OCI-LY7 (cell line): ENCODE measurements around the gene ANKMY1. TPM values are rescaled to one million over a fixed set of nuclear protein-coding genes. Genes with fewer than 3 reads are reported as not detected.

Experiments used
- BruUV-seq: library from RNA; stranded (reverse); fragments of 400-500 nt; replicated peaks from 2 replicates; lab custom pipeline; 2021; lab: Mats Ljungman, UMichigan
- CTCF ChIA-PET: fragments of 300-600 bp; sonication (Branson Sonifier 250); formaldehyde crosslinking; loops from one replicate; lab custom pipeline; 2022; ENCODE audit warnings: antibody characterized with exemption; ENCODE audit not compliant: unreplicated experiment; lab: Charles Lee
- POLR2A ChIA-PET: fragments of 300-600 bp; sonication (Branson Sonifier 250); formaldehyde crosslinking; loops from one replicate; lab custom pipeline; 2022; ENCODE audit warnings: antibody characterized with exemption; lab: Charles Lee
- DNase-seq: peaks from one replicate; pipeline ENCODE4 v3.0.0-alpha.2; 2015; ENCODE audit warnings: low spot score
- H2AFZ ChIP-seq: fragments of 200-600 bp; sonication (generic), shearing (Covaris generic); 2 replicates; pipeline ENCODE4 v1.6.1; 2014; ENCODE audit warnings: mild to moderate bottlenecking, antibody characterized with exemption, low read length, moderate library complexity
- H3K27ac ChIP-seq: fragments of 200-600 bp; sonication (generic); 2 replicates; pipeline ENCODE4 v1.5.1; 2014; ENCODE audit warnings: mixed run types, low read depth, mild to moderate bottlenecking, moderate library complexity, low read length, inconsistent platforms; ENCODE audit not compliant: poor library complexity, severe bottlenecking
- H3K36me3 ChIP-seq: fragments of 200-600 bp; sonication (generic); 2 replicates; pipeline ENCODE4 v1.6.1; 2014; ENCODE audit warnings: mild to moderate bottlenecking, antibody characterized with exemption, low read length, moderate library complexity, mixed read lengths; ENCODE audit not compliant: insufficient read depth
- H3K4me1 ChIP-seq: fragments of 200-600 bp; sonication (generic); 2 replicates; pipeline ENCODE4 v1.5.1; 2014; ENCODE audit warnings: mild to moderate bottlenecking, low read length; ENCODE audit not compliant: insufficient read depth, poor library complexity, severe bottlenecking
- H3K4me2 ChIP-seq: fragments of 200-600 bp; sonication (generic); 2 replicates; pipeline ENCODE4 v1.6.1; 2014; ENCODE audit warnings: mild to moderate bottlenecking, low read length
- H3K4me3 ChIP-seq: fragments of 200-600 bp; sonication (generic); 2 replicates; pipeline ENCODE4 v1.5.1; 2014; ENCODE audit warnings: mild to moderate bottlenecking, low read depth, low read length; ENCODE audit not compliant: poor library complexity, severe bottlenecking
- H3K79me2 ChIP-seq: fragments of 200-600 bp; sonication (generic); 2 replicates; pipeline ENCODE4 v1.6.1; 2016; ENCODE audit warnings: low read depth, mild to moderate bottlenecking, low read length, moderate library complexity, mixed read lengths; ENCODE audit not compliant: insufficient read depth
- H3K9me2 ChIP-seq: fragments of 200-600 bp; sonication (generic); 2 replicates; pipeline ENCODE4 v1.6.1; 2016; ENCODE audit warnings: mild to moderate bottlenecking, low read length, mixed read lengths; ENCODE audit not compliant: insufficient read depth
- H3K9me3 ChIP-seq: fragments of 200-600 bp; sonication (generic); 2 replicates; pipeline ENCODE4 v1.6.1; 2014; ENCODE audit warnings: mild to moderate bottlenecking, mixed run types, low read length, mixed read lengths
- H4K20me1 ChIP-seq: fragments of 200-600 bp; sonication (generic); 2 replicates; pipeline ENCODE4 v1.6.1; 2014; ENCODE audit warnings: mild to moderate bottlenecking, antibody characterized with exemption, low read length, moderate library complexity, mixed read lengths; ENCODE audit not compliant: insufficient read depth
- CTCF ChIP-seq: fragments of 200-600 bp; sonication (generic); conservative IDR thresholded peaks from 2 replicates; pipeline ENCODE4 v1.5.1; 2014; ENCODE audit warnings: mild to moderate bottlenecking, antibody characterized with exemption, low read length, moderate library complexity, mixed read lengths
- EZH2phosphoT487 ChIP-seq: fragments of 200-600 bp; sonication (generic); IDR thresholded peaks from 2 replicates; pipeline ENCODE4 v1.6.1; 2018; ENCODE audit warnings: low read depth, borderline replicate concordance, mild to moderate bottlenecking, mixed run types, antibody characterized with exemption, low read length, moderate library complexity, mixed read lengths
- intact Hi-C: fragments of 100-400 bp; cut with micrococcal nuclease; formaldehyde crosslinking; loops from one replicate; pipeline ENCODE4 v1.10.0; 2022; ENCODE audit not compliant: unreplicated experiment
- total RNA-seq, 2 experiments: library from RNA; depleted of rRNA in 1 of 2; stranded (reverse); fragments of >200 nt in 1 of 2; shearing (Covaris generic) in 1 of 2; gene quantifications; 2 replicates each; pipeline ENCODE4 v1.2.3, GENCODE V29; 2014 to 2022

The ANKMY1 gene
- total RNA-seq, 2 experiments from 2014 or later, result 30.6 to 65.9 TPM

- intact Hi-C loops, result no loop called here
These were observed 47.9 kb downstream of the ANKMY1 start for GRCh38 chr2:240509667-240510512.

GRCh38 chr2:240508832-240509545 is 48.8 kb downstream of the ANKMY1 start:
- no TSS peak for BruUV-seq
- ChIA-PET POLR2A (interaction anchor here (0.6 kb wide), 1 partner anchor 36 kb away, joined by 4 read pairs; no protein-coding TSS in a partner anchor), CTCF (no interaction called here)

More at GRCh38 chr2:240509667-240510512, 47.9 kb downstream of the ANKMY1 start:
- Histone ChIP-seq H3K4me2 (no peak overlapping the region), H4K20me1 (no peaks in the 10 kb centered on the region), H3K27ac (no peak overlapping the region), H3K9me3 (no peaks in the 10 kb centered on the region), H3K4me1 (peaks cover 4% of the 10 kb centered on the region), H3K79me2 (no peaks in the 10 kb centered on the region), H3K9me2 (no peaks in the 10 kb centered on the region), H2AFZ (no peak overlapping the region), H3K36me3 (peaks cover 38% of the 10 kb centered on the region), H3K4me3 (no peak overlapping the region)
- no peak for TF ChIP-seq EZH2phosphoT487
- TF ChIP-seq CTCF, result no peak
- CTCF ChIA-PET, result no interaction called here
- no TSS peak for BruUV-seq
- no peak for DNase-seq
- POLR2A ChIA-PET, result no interaction called here

More at GRCh38 chr2:240508832-240509545, 48.8 kb downstream of the ANKMY1 start:
- intact Hi-C loops, result no loop called here
- no peak overlapping the region for H3K27ac ChIP-seq
- H3K4me2 ChIP-seq, result no peak overlapping the region
- no peak overlapping the region for H3K4me3 ChIP-seq
- peaks cover 38% of the 10 kb centered on the region for H3K36me3 ChIP-seq
- no peak for TF ChIP-seq EZH2phosphoT487
- TF ChIP-seq CTCF, result no peak
- H3K9me3 ChIP-seq, result no peaks in the 10 kb centered on the region
- H2AFZ ChIP-seq, result no peak overlapping the region
- no peaks in the 10 kb centered on the region for H4K20me1 ChIP-seq
- no peaks in the 10 kb centered on the region for H3K9me2 ChIP-seq
- no peaks in the 10 kb centered on the region for H3K79me2 ChIP-seq
- peaks cover 1% of the 10 kb centered on the region for H3K4me1 ChIP-seq
- DNase-seq, result no peak
